IPS-18a (cell line): ENCODE results near the gene ATF7.
A peak's percentile ranks its signal among the peaks of the same experiment; 100 is the strongest.

Experiments used
- H3K27ac ChIP-seq: one replicate; pipeline ENCODE4 v1.5.1; 2013; ENCODE audit warnings: low read length
- H3K27me3 ChIP-seq: one replicate; pipeline ENCODE4 v1.6.1; 2013; ENCODE audit warnings: mild to moderate bottlenecking, low read length; ENCODE audit not compliant: control insufficient read depth, insufficient read depth
- H3K36me3 ChIP-seq: one replicate; pipeline ENCODE4 v1.6.1; 2013; ENCODE audit warnings: low read depth, low read length; ENCODE audit not compliant: control insufficient read depth
- H3K4me1 ChIP-seq: one replicate; pipeline ENCODE4 v1.6.1; 2013; ENCODE audit warnings: low read depth, low read length; ENCODE audit not compliant: control insufficient read depth
- H3K4me3 ChIP-seq: one replicate; pipeline ENCODE4 v1.5.1; 2013; ENCODE audit warnings: low read length
- H3K9ac ChIP-seq: one replicate; pipeline ENCODE4 v1.6.1; 2013; ENCODE audit warnings: mild to moderate bottlenecking, low read length, moderate library complexity
- H3K9me3 ChIP-seq: one replicate; pipeline ENCODE4 v1.6.1; 2013; ENCODE audit warnings: low read depth, low read length; ENCODE audit not compliant: control insufficient read depth

The ATF7 gene

DNA sequence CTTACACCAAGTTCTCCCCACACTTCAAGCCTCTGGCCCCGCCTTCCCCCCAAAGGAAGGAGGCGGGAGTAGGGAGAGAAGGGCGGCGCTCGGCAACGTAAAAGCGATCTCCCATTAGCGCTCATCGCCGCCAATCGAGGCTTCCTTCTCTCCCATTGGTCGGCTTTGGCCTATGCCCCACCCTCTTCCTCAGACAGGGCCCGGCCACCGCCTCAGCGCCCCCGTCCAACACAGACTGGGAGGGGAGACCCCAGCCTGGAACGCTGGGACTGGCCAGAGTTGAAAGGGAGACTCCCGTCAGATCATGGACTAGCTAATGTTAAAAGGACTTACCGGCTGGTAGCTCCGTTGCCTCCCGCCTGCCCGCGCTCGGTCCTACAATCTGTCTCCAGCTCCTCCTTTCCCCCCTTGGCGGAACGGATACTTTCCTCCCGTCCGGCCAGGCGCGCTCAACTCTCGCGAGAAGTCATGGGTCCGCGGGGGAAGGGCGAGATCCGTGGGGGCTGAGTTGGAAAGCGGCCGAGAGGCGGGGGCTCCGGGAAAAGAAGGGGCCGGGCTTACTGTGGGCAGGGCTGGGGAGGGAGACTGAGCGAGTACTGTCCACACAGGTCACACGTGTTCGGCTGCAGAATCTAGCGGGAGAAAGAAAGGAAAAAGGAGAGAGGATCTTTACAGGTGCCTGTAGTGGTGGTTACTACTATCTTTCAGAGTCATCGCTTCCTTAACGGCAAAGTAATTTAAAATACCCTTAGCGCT lies at the start of gene ATF7:
TSS of gene ATF7 (minus strand) at position 437 of the 756 bp plus-strand sequence. CDS start 25,382 bp downstream, outside the sequence.
- no peaks in the 10 kb centered on the region for H3K27me3 ChIP-seq
- H3K36me3 ChIP-seq = no peaks in the 10 kb centered on the region
- H3K27ac ChIP-seq = peak within 1 kb of the TSS; percentile 95

GRCh38 chr12:53674977-53675700 lies 49.0 kb upstream of the ATF7 start:
- Histone ChIP-seq H3K9me3 (no peaks in the 10 kb centered on the region), H3K4me3 (peak overlapping the region; percentile 83), H3K4me1 (peaks cover 26% of the 10 kb centered on the region), H3K27me3 (no peaks in the 10 kb centered on the region), H3K36me3 (peaks cover 37% of the 10 kb centered on the region), H3K9ac (peak overlapping the region; percentile 83), H3K27ac (peak overlapping the region; percentile 82)

More for the DNA sequence above, at the start of gene ATF7:
- no peaks in the 10 kb centered on the region for H3K9me3 ChIP-seq
- peaks cover 16% of the 10 kb centered on the region for H3K4me1 ChIP-seq
- peak within 1 kb of the TSS; percentile 93 for H3K9ac ChIP-seq
- peak within 1 kb of the TSS; percentile 89 for H3K4me3 ChIP-seq

DNA sequence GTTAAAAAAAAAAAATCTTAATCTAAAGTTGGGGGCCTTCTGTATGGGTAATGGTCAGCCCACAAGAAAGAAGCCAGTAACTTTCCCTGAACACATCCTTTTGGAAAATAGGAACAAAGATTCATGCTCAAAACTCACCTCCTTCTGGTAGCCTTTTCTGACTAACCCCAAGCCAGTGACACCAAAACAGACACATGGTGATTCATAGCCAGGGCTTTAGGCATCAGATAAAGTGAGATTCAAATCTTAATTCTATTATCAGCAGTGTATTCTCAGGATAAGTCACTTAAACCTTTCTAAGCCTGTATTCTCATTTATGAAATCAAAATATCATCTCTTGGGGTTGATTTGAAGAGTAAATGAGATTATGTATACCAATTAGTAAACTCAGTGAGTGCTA lies 44.8 kb upstream of the ATF7 start:
- no peak overlapping the region for H3K27ac ChIP-seq
- no peak overlapping the region for H3K9ac ChIP-seq
- H3K36me3 ChIP-seq = peaks cover 62% of the 10 kb centered on the region

DNA sequence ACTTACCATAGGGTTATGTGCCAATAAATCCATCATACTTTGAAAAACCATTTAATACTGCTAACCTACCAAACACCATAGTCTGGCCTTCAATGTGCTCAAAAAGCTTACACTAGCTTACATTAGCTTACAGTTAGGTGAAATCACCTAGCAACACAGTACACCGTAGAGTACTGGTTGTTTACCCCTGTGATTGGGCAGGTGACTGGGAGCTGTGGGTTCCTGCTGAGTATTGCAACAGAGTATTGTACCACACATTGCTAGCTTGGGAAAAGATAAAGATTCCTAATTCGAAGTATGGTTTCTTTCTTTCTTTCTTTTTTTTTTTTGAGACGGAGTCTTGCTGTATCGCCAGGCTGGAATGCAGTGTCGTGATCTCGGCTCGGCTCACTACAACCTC lies 44.1 kb upstream of the ATF7 start:
- no peak overlapping the region for H3K9ac ChIP-seq
- peaks cover 7% of the 10 kb centered on the region for H3K4me1 ChIP-seq
- peaks cover 69% of the 10 kb centered on the region for H3K36me3 ChIP-seq
- H3K27ac ChIP-seq = no peak overlapping the region
- no peaks in the 10 kb centered on the region for H3K9me3 ChIP-seq
- no peaks in the 10 kb centered on the region for H3K27me3 ChIP-seq
- no peak overlapping the region for H3K4me3 ChIP-seq

More for the DNA sequence above, 44.8 kb upstream of the ATF7 start:
- Histone ChIP-seq H3K9me3 (no peaks in the 10 kb centered on the region), H3K4me1 (peaks cover 7% of the 10 kb centered on the region), H3K4me3 (no peak overlapping the region), H3K27me3 (no peaks in the 10 kb centered on the region)

- Histone ChIP-seq H3K27ac (no peak overlapping the region), H3K9ac (no peak overlapping the region), H3K36me3 (peaks cover 57% of the 10 kb centered on the region), H3K4me1 (no peaks in the 10 kb centered on the region), H3K9me3 (no peaks in the 10 kb centered on the region), H3K27me3 (no peaks in the 10 kb centered on the region), H3K4me3 (no peak overlapping the region)
These were observed 40.9 kb upstream of the ATF7 start for GRCh38 chr12:53667080-53667479.

GRCh38 chr12:53664936-53665335 lies 38.8 kb upstream of the ATF7 start:
- Histone ChIP-seq H3K27me3 (no peaks in the 10 kb centered on the region), H3K4me1 (no peaks in the 10 kb centered on the region), H3K36me3 (peaks cover 41% of the 10 kb centered on the region), H3K9ac (no peak overlapping the region), H3K27ac (no peak overlapping the region), H3K4me3 (no peak overlapping the region), H3K9me3 (no peaks in the 10 kb centered on the region)

- H3K36me3 ChIP-seq = peaks cover 34% of the 10 kb centered on the region
- no peak overlapping the region for H3K4me3 ChIP-seq
- no peak overlapping the region for H3K27ac ChIP-seq
- H3K9me3 ChIP-seq = no peaks in the 10 kb centered on the region
- peaks cover 6% of the 10 kb centered on the region for H3K4me1 ChIP-seq
- no peak overlapping the region for H3K9ac ChIP-seq
- H3K27me3 ChIP-seq = no peaks in the 10 kb centered on the region
These were observed 38.0 kb upstream of the ATF7 start for GRCh38 chr12:53664191-53664590.

GRCh38 chr12:53660041-53660440 lies 33.9 kb upstream of the ATF7 start:
- peak overlapping the region; percentile 8 for H3K9ac ChIP-seq
- H3K9me3 ChIP-seq = no peaks in the 10 kb centered on the region
- H3K4me1 ChIP-seq = peaks cover 12% of the 10 kb centered on the region
- H3K27ac ChIP-seq = no peak overlapping the region
- no peak overlapping the region for H3K4me3 ChIP-seq
- peaks cover 8% of the 10 kb centered on the region for H3K36me3 ChIP-seq
- no peaks in the 10 kb centered on the region for H3K27me3 ChIP-seq

DNA sequence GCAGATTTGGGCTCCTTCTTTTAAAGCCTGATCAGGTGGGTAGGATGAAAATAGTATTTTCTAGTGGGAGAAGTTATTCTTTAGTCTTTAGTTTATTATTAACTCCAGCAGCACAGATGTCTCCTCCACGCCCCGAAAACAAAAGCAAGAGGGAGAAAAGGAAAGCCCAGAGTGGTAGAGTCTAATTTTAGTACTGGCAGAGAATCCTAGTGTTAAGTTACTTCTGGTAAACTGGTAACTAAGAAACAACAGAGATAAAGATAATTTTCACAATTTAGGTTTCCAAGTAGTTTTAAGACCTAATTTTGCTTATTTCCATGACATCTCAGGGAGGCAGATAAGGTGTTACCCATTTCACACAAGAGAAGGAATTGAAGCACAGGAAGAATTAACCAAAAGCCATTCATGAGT lies 33.4 kb upstream of the ATF7 start:
- Histone ChIP-seq H3K4me3 (no peak overlapping the region), H3K27me3 (no peaks in the 10 kb centered on the region), H3K9me3 (no peaks in the 10 kb centered on the region), H3K4me1 (peaks cover 12% of the 10 kb centered on the region), H3K27ac (peak overlapping the region; percentile 4), H3K36me3 (peaks cover 3% of the 10 kb centered on the region), H3K9ac (peak overlapping the region; percentile 8)

DNA sequence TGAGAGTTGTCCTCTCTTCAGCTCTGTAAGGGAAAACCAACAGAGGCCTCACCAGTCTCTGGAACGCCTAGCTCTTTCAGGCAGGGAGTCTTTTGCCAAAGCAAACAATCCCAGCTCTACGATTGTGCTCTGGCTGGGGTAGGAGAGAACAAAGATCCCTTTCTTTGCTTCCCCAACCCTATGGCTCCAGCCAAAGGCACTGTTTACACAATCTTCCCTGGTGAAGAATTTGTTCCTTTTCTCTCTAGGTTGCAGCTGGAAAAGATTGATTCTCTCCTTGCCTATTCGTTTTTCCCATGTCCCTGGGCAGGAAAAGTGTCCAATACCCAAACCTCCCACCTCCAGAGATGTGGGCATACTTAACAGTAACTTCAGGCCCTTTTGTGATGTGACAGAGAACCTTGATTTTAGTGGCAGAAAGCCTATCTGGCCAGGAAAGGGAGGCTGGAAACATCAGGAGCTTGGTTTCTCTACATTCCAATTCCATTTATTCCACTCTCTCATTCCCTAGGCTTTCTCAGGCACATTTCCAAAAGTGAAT lies 32.9 kb upstream of the ATF7 start:
- H3K27ac ChIP-seq = peak overlapping the region; percentile 4
- no peaks in the 10 kb centered on the region for H3K9me3 ChIP-seq
- peaks cover 12% of the 10 kb centered on the region for H3K4me1 ChIP-seq
- H3K9ac ChIP-seq = peak overlapping the region; percentile 8
- H3K4me3 ChIP-seq = no peak overlapping the region
- no peaks in the 10 kb centered on the region for H3K36me3 ChIP-seq
- H3K27me3 ChIP-seq = no peaks in the 10 kb centered on the region

- Histone ChIP-seq H3K4me1 (peaks cover 12% of the 10 kb centered on the region), H3K36me3 (no peaks in the 10 kb centered on the region), H3K9me3 (no peaks in the 10 kb centered on the region), H3K27me3 (no peaks in the 10 kb centered on the region), H3K9ac (no peak overlapping the region), H3K4me3 (no peak overlapping the region), H3K27ac (no peak overlapping the region)
These were observed 30.9 kb upstream of the ATF7 start for GRCh38 chr12:53657041-53657440.
